K562 (cell line): Measurements from ENCODE around the gene KMT5C. TPM values are rescaled to one million over a fixed set of nuclear protein-coding genes. Genes with fewer than 3 reads are reported as not detected.
A peak's percentile ranks its signal among the peaks of the same experiment; 100 is the strongest.

ENCODE experiments used
- ATAC-seq: fragments of 200-7000 bp; cut with Tn5 transposase; 3 replicates; pipeline ENCODE4 v1.9.1; 2020; ENCODE audit warnings: moderate library complexity
- BruUV-seq: library from RNA; stranded (reverse); fragments of 400-500 nt; replicated peaks from 2 replicates; lab custom pipeline; 2021; lab: Mats Ljungman, UMichigan
- CTCF ChIA-PET: fragments of 300-600 bp; formaldehyde crosslinking; extraction: SDS; loops from one replicate; lab custom pipeline; 2021; ENCODE audit warnings: low intra/inter-chr PET ratio; lab: Yijun Ruan, JAX
- POLR2A ChIA-PET: fragments of 300-600, 350-650 bp; sonication (Branson Sonifier 250); formaldehyde crosslinking; extraction: SDS; loops from one replicate; lab custom pipeline; 2021; ENCODE audit warnings: antibody characterized with exemption, inconsistent platforms; lab: Yijun Ruan, JAX
- DNase-seq, 4 experiments: peaks; one replicate each; pipeline versions ENCODE4 v3.0.0 to v3.0.0-alpha.2; 2011 to 2018; ENCODE audit warnings: low spot score in 3 of 4, mixed read lengths in 3 of 4; ENCODE audit errors: extremely low read depth in 1 of 4
- FAIRE-seq: peaks from 2 replicates; lab custom pipeline; 2011; peaks lifted over from hg19 to GRCh38; lab: Jason Lieb, UNC
- H2AFZ ChIP-seq: 2 replicates; pipeline ENCODE4 v1.6.0; 2011; ENCODE audit warnings: low read depth, low read length, control low read depth, inconsistent platforms
- H3K27ac ChIP-seq: fragments of 200-600 bp; 3 replicates; pipeline ENCODE4 v1.8.0; 2011; ENCODE audit warnings: low read depth, mild to moderate bottlenecking, control low read depth, inconsistent platforms, low read length, moderate library complexity, mixed read lengths; ENCODE audit errors: extremely low read depth
- H3K27me3 ChIP-seq, 2 experiments: fragments of 300-600 bp in 1 of 2; 2 replicates in 1 of 2; 3 replicates in 1 of 2; pipeline versions ENCODE4 v1.6.0 to v1.8.0; 2011; ENCODE audit warnings: inconsistent platforms in 2 of 2, low read length in 2 of 2, mild to moderate bottlenecking in 1 of 2, mixed read lengths in 1 of 2, moderate library complexity in 1 of 2; ENCODE audit not compliant: control insufficient read depth in 2 of 2, insufficient read depth in 2 of 2
- H3K36me3 ChIP-seq: fragments of 300-600 bp; 3 replicates; pipeline ENCODE4 v1.8.0; 2011; ENCODE audit warnings: mild to moderate bottlenecking, low read length, inconsistent platforms; ENCODE audit not compliant: control insufficient read depth, insufficient read depth
- H3K4me1 ChIP-seq, 2 experiments: fragments of 200-600 bp in 1 of 2; replicated peaks in 1 of 2; 2 replicates in 1 of 2; 3 replicates in 1 of 2; pipeline versions ENCODE4 v1.5.1 to v1.8.0; 2011; ENCODE audit warnings: inconsistent platforms in 2 of 2, low read length in 2 of 2, mild to moderate bottlenecking in 1 of 2, mixed read lengths in 1 of 2, moderate library complexity in 1 of 2; ENCODE audit not compliant: control insufficient read depth in 2 of 2, insufficient read depth in 2 of 2
- H3K4me2 ChIP-seq: 2 replicates; pipeline ENCODE4 v1.6.1; 2011; ENCODE audit warnings: low read length, control low read depth, inconsistent platforms, mixed read lengths; ENCODE audit not compliant: insufficient read depth
- H3K4me3 ChIP-seq: fragments of 200-600 bp; sonication (generic), shearing (Covaris generic); 2 replicates; pipeline ENCODE4 v1.5.1; 2016; ENCODE audit warnings: control low read depth, inconsistent platforms
- H3K79me2 ChIP-seq: fragments of 200-600 bp; 3 replicates; pipeline ENCODE4 v1.8.0; 2011; ENCODE audit warnings: low read length, inconsistent platforms; ENCODE audit not compliant: control insufficient read depth, insufficient read depth
- H3K9ac ChIP-seq, 2 experiments: 2 replicates each; pipeline versions ENCODE4 v1.6.0 to v1.6.1; 2011; ENCODE audit warnings: low read depth in 2 of 2, low read length in 2 of 2, control low read depth in 1 of 2, inconsistent platforms in 1 of 2, mild to moderate bottlenecking in 1 of 2, mixed read lengths in 1 of 2; ENCODE audit not compliant: insufficient read depth in 1 of 2
- H3K9me1 ChIP-seq: one replicate; pipeline ENCODE4 v1.6.0; 2011; ENCODE audit warnings: inconsistent platforms, mild to moderate bottlenecking, low read length, moderate library complexity; ENCODE audit not compliant: control insufficient read depth, insufficient read depth
- H3K9me3 ChIP-seq: replicated peaks from 2 replicates; pipeline ENCODE4 v1.5.1; 2011; ENCODE audit warnings: low read depth, low read length, inconsistent platforms; ENCODE audit not compliant: control insufficient read depth, insufficient read depth
- H4K20me1 ChIP-seq: replicated peaks from 2 replicates; pipeline ENCODE4 v1.6.1; 2011; ENCODE audit warnings: low read length, inconsistent platforms, mixed read lengths; ENCODE audit not compliant: control insufficient read depth, insufficient read depth
- ZBTB33 ChIP-seq: sonication (generic); formaldehyde crosslinking; IDR thresholded peaks from 2 replicates; pipeline ENCODE4 v1.8.1; 2023; ENCODE audit warnings: mild to moderate bottlenecking, missing genetic modification reagents
- ZC3H8 ChIP-seq: fragments of 450-650 bp; IDR thresholded peaks from 2 replicates; pipeline ENCODE4 v1.6.1; 2017
- WGBS: fragments of 100-300 bp; shearing (Covaris generic); methylation state at CpG from one replicate; pipeline ENCODE4 v1.1.6; 2016; ENCODE audit warnings: low coverage, mixed read lengths; ENCODE audit not compliant: insufficient coverage; ENCODE audit errors: missing lambda C conversion rate; 5-methylcytosine and 5-hydroxymethylcytosine counted together
- in situ Hi-C: fragments of 300-500 bp; cut with MboI; formaldehyde crosslinking; loops from 4 replicates; pipeline ENCODE4 v1.15.0; 2018; ENCODE audit warnings: inconsistent platforms, mixed read lengths
- intact Hi-C: fragments of 100-400 bp; cut with micrococcal nuclease; formaldehyde crosslinking; loops from 2 replicates; pipeline ENCODE4 v1.14.2; 2022
- polyA plus RNA-seq, 8 experiments: library from polyadenylated mRNA; depleted of rRNA in 4 of 8; stranded (reverse) in 5 of 8; unstranded in 3 of 8; fragments of >200 nt; fragmentation: Nextera tagmentation in 2 of 8; fragmentation: Illumina TruSeq in 1 of 8; extraction: Ambion mirVana in 2 of 8; extraction: Trizol in 1 of 8; gene quantifications; 2 replicates each; pipeline versions ENCODE4 v1.2.1 to v1.2.3, GENCODE V29; 2011 to 2014; ENCODE audit warnings: inconsistent platforms in 1 of 8, missing spikeins in 1 of 8
- total RNA-seq, 7 experiments: library from RNA; depleted of rRNA in 6 of 7; stranded (reverse); fragments of >200 nt in 6 of 7; fragmentation: Illumina TruSeq in 2 of 7; extraction: Trizol in 2 of 7; gene quantifications; 2 replicates each; pipeline versions ENCODE4 v1.2.1 to v1.2.3, GENCODE V29; 2011 to 2021; ENCODE audit warnings: low replicate concordance in 1 of 7

Gene KMT5C
- total and polyA plus RNA-seq, 9 of the 15 experiments (the other 6 are each of a cell fraction or from before 2014, with no cell fraction given) = 0.15 to 53.5 (median 16.6) TPM

- Histone ChIP-seq H3K27ac (no peak overlapping the region), H4K20me1 (no peaks in the 10 kb centered on the region), H3K4me1 (peaks cover 0 to 54% of the 10 kb centered on the region in 2 experiments; a peak in 2 of 5 replicates), H2AFZ (no peak overlapping the region), H3K27me3 (peaks cover 0 to 2% of the 10 kb centered on the region in 2 experiments; a peak in 2 of 5 replicates), H3K4me3 (no peak overlapping the region), H3K79me2 (no peaks in the 10 kb centered on the region), H3K9me1 (no peaks in the 10 kb centered on the region), H3K9ac (peak overlapping the region in 1 of 2 experiments; percentile 74; a peak in 1 of 4 replicates), H3K36me3 (no peaks in the 10 kb centered on the region), H3K9me3 (no peaks in the 10 kb centered on the region), H3K4me2 (no peak overlapping the region)
- CTCF ChIA-PET = no interaction called here
- DNase-seq = no peak
- TF ChIP-seq ZBTB33 (peak; percentile 27; the same call in 1 of the 2 replicates), ZC3H8 (no peak)
- intact Hi-C loops (no loop called here), in situ Hi-C loops (no loop called here)
- POLR2A ChIA-PET = interaction anchor here (0.6 kb wide), 1 partner anchor 44 kb away, joined by 3 read pairs; no protein-coding TSS in a partner anchor
- BruUV-seq = no TSS peak
- FAIRE-seq = no peak
- 61% methylated on average over 15 of the region's 38 CpGs for WGBS
- ATAC-seq = no peak
Observed at GRCh38 chr19:55362174-55362989, 22.7 kb downstream of the KMT5C start.
